H1 (cell line): ENCODE results near the gene MTO1. TPM values are rescaled to one million over a fixed set of nuclear protein-coding genes. Genes with fewer than 3 reads are reported as not detected.
A peak's percentile ranks its signal among the peaks of the same experiment; 100 is the strongest.

Source experiments
- CBX5 ChIP-seq: fragments of 300-800, 300-1000 bp; sonication (generic); IDR thresholded peaks from 2 replicates; pipeline ENCODE4 v1.7.1; 2016; ENCODE audit warnings: antibody characterized with exemption, low read length, low read depth
- CTCF ChIP-seq, 3 experiments: IDR thresholded peaks; 1 replicate in 2 of 3; 2 replicates in 1 of 3; pipeline versions ENCODE4 v1.5.1 to v1.6.1; 2011; ENCODE audit warnings: low read length in 3 of 3, mild to moderate bottlenecking in 3 of 3, inconsistent platforms in 2 of 3, low read depth in 1 of 3, moderate library complexity in 1 of 3; ENCODE audit not compliant: insufficient read depth in 1 of 3; ENCODE audit errors: control extremely low read depth in 1 of 3
- E2F6 ChIP-seq: IDR thresholded peaks from 2 replicates; pipeline ENCODE4 v1.6.1; 2012; ENCODE audit warnings: inconsistent platforms
- GABPA ChIP-seq: IDR thresholded peaks from 2 replicates; pipeline ENCODE4 v1.6.1; 2011; ENCODE audit warnings: mild to moderate bottlenecking, low read length, moderate library complexity, borderline replicate concordance; ENCODE audit not compliant: insufficient read depth
- JUN ChIP-seq: IDR thresholded peaks from 2 replicates; pipeline ENCODE4 v1.6.1; 2011; ENCODE audit warnings: low read depth, mild to moderate bottlenecking, improper control_type of control experiment, low read length
- MAX ChIP-seq: IDR thresholded peaks from 2 replicates; pipeline ENCODE4 v1.6.1; 2012; ENCODE audit warnings: inconsistent platforms
- POLR2A ChIP-seq, 2 experiments: IDR thresholded peaks; 1 replicate in 1 of 2; 2 replicates in 1 of 2; pipeline ENCODE4 v1.6.1; 2011; ENCODE audit warnings: low read depth in 2 of 2, low read length in 2 of 2, mild to moderate bottlenecking in 2 of 2; ENCODE audit errors: control extremely low read depth in 1 of 2
- RBBP5 ChIP-seq: IDR thresholded peaks from 2 replicates; pipeline ENCODE4 v1.7.1; 2012; ENCODE audit warnings: low read depth, mild to moderate bottlenecking, inconsistent platforms, low read length, moderate library complexity, borderline replicate concordance
- SP4 ChIP-seq: IDR thresholded peaks from 2 replicates; pipeline ENCODE4 v1.6.1; 2012; ENCODE audit warnings: low read length, inconsistent platforms
- SUZ12 ChIP-seq: fragments of 200-600 bp; sonication (generic); IDR thresholded peaks from 2 replicates; pipeline ENCODE4 v1.6.1; 2012; ENCODE audit warnings: mild to moderate bottlenecking, inconsistent platforms, low read length, moderate library complexity, mixed read lengths
- TAF1 ChIP-seq: IDR thresholded peaks from 2 replicates; pipeline ENCODE4 v1.6.1; 2011; ENCODE audit warnings: mild to moderate bottlenecking, low read depth, low read length
- polyA plus RNA-seq, 7 experiments: library from polyadenylated mRNA; depleted of rRNA in 3 of 7; stranded (reverse) in 5 of 7; unstranded in 2 of 7; fragments of >200 nt in 5 of 7; fragments of 200-250 nt in 2 of 7; gene quantifications; 1 replicate in 5 of 7; 2 replicates in 1 of 7; 4 replicates in 1 of 7; pipeline versions ENCODE4 v1.2.1 to v1.2.3, GENCODE V29; 2011 to 2013; ENCODE audit warnings: missing spikeins in 2 of 7, mixed read lengths in 2 of 7
- total RNA-seq: library from RNA; stranded (reverse); fragmentation: NEBNext Ultra II Directional; extraction: Animal tissue kit (Norgen Biotek cat#: 25700); gene quantifications from 2 replicates; pipeline ENCODE4 v1.2.1, GENCODE V29; 2021

Gene MTO1
- total and polyA plus RNA-seq, 2 of the 8 experiments (the other 6 are each of a cell fraction or from before 2014, with no cell fraction given): 20.9 to 31.6 TPM

- TF ChIP-seq CTCF (IDR thresholded peaks at IDR 0.05; ENCODE audit: control extremely low read depth in 1 of 3, insufficient read depth in 1 of 3, low read depth in 1 of 3, low read length in 3 of 3): no peak
- TF ChIP-seq CBX5: no peak
- TF ChIP-seq SUZ12: peak; percentile 41
- TF ChIP-seq JUN: no peak
- TF ChIP-seq MAX: peak; percentile 98
- TF ChIP-seq POLR2A (IDR thresholded peaks at IDR 0.05; ENCODE audit: control extremely low read depth in 1 of 2, low read depth in 2 of 2, low read length in 2 of 2): peak in 1 of 2 experiments; percentile 35; a peak in 1 of 3 replicates
- 0 out of 2 replicates have a peak, but pooled peaks have one; percentile 52 for TF ChIP-seq SP4
- peak; percentile 87; the same call in 1 of the 2 replicates for TF ChIP-seq RBBP5
- TF ChIP-seq GABPA: 0 out of 2 replicates have a peak, but pooled peaks have one; percentile 7
- peak; percentile 96 for TF ChIP-seq E2F6
- TF ChIP-seq TAF1: peak; percentile 45; the same call in 1 of the 2 replicates
These were observed 10.1 kb upstream of the MTO1 start (continued) for GRCh38 chr6:73451223-73452106.
